Ovary (tissue), 3 donors: ENCODE results near the gene NGEF.

Experiments used
- CTCF ChIP-seq, 3 donors: fragments of 450-650 bp in 2 of 3; fragments of 200-600 bp in 1 of 3; IDR thresholded peaks; one replicate each; pipeline versions ENCODE4 v1.5.1 to v1.8.0; 2016 to 2022; ENCODE audit warnings: antibody characterized with exemption in 3 of 3, mild to moderate bottlenecking in 1 of 3
- EP300 ChIP-seq: sonication (generic); formaldehyde crosslinking; IDR thresholded peaks from one replicate; pipeline ENCODE4 v1.6.1; 2017; ENCODE audit warnings: antibody characterized with exemption
- POLR2A ChIP-seq: fragments of 450-650 bp; IDR thresholded peaks from one replicate; pipeline ENCODE4 v1.6.1; 2017; ENCODE audit warnings: antibody characterized with exemption, mild to moderate bottlenecking, moderate library complexity
- donor health status: DM: no; HTN: no; CAD: no.

- TF ChIP-seq POLR2A, result no peak
- no peak for TF ChIP-seq CTCF (IDR thresholded peaks at IDR 0.05)
- no peak for TF ChIP-seq EP300
These were observed 155.9 kb downstream of the NGEF start for GRCh38 chr2:232857158-232857563.
